Gastroesophageal sphincter (tissue), 4 donors: ENCODE data around the gene IFT122. TPM values are rescaled to one million over a fixed set of nuclear protein-coding genes. Genes with fewer than 3 reads are reported as not detected.
"Not testable (repeated sequence)": the region's sequence is repeated elsewhere in the genome, so short reads cannot be mapped to it uniquely, and the experiment has no call there.

Source experiments
- ATAC-seq: fragments of 150-250 bp; one replicate; pipeline ENCODE4 v1.9.1; 2016; ENCODE audit warnings: mild to moderate bottlenecking, moderate library complexity
- H3K27ac ChIP-seq, 4 donors: fragments of 200-600 bp; sonication (generic) in 3 of 4; 1 replicate in 3 of 4; 2 replicates in 1 of 4; pipeline ENCODE4 v1.5.1; 2016 to 2019
- H3K27me3 ChIP-seq: fragments of 200-600 bp; sonication (generic); one replicate; pipeline ENCODE4 v1.5.1; 2019
- H3K36me3 ChIP-seq, 2 donors: fragments of 200-600 bp; sonication (generic); one replicate each; pipeline ENCODE4 v1.5.1; 2019; ENCODE audit warnings: control low read depth in 1 of 2
- H3K4me1 ChIP-seq, 3 donors: fragments of 200-600 bp; sonication (generic); 1 replicate in 2 of 3; 2 replicates in 1 of 3; pipeline ENCODE4 v1.5.1; 2016 to 2019; ENCODE audit warnings: control low read depth in 2 of 3
- H3K4me3 ChIP-seq, 2 donors: fragments of 200-600 bp; sonication (generic); one replicate each; pipeline ENCODE4 v1.5.1; 2019; ENCODE audit warnings: mild to moderate bottlenecking in 1 of 2, moderate library complexity in 1 of 2
- H3K9me3 ChIP-seq, 3 donors: fragments of 200-600 bp; sonication (generic); one replicate each; pipeline ENCODE4 v1.5.1; 2017 to 2019; ENCODE audit warnings: control low read depth in 2 of 3
- EP300 ChIP-seq: sonication (generic); formaldehyde crosslinking; IDR thresholded peaks from one replicate; pipeline ENCODE4 v1.6.1; 2017; ENCODE audit warnings: antibody characterized with exemption, mild to moderate bottlenecking
- POLR2A ChIP-seq, 2 donors: fragments of 450-650 bp; IDR thresholded peaks; one replicate each; pipeline ENCODE4 v1.6.1; 2017; ENCODE audit warnings: antibody characterized with exemption in 2 of 2, mild to moderate bottlenecking in 2 of 2, moderate library complexity in 1 of 2
- POLR2AphosphoS5 ChIP-seq: sonication (generic); formaldehyde crosslinking; IDR thresholded peaks from one replicate; pipeline ENCODE4 v1.6.1; 2017; ENCODE audit warnings: antibody characterized with exemption
- WGBS, 2 donors: methylation state at CpG; one replicate each; pipeline ENCODE4 v1.1.5; 2018; ENCODE audit warnings: low coverage in 1 of 2; 5-methylcytosine and 5-hydroxymethylcytosine counted together
- total RNA-seq, 4 donors: library from RNA; depleted of rRNA; stranded (reverse); fragments of >200 nt; gene quantifications; one replicate each; pipeline ENCODE4 v1.1.0, GENCODE V29; 2016
- TF ChIP-seq, protein P1 (sequence below), 4 experiments: fragments of 200-600 bp in 2 of 4; fragments of 450-650 bp in 2 of 4; sonication (generic) in 1 of 4; IDR thresholded peaks; one replicate each; pipeline ENCODE4 v1.5.1; 2017 to 2019; ENCODE audit warnings: antibody characterized with exemption in 4 of 4, mild to moderate bottlenecking in 2 of 4, moderate library complexity in 2 of 4

The IFT122 gene
- total RNA-seq, 4 donors from 2014 or later: 18.1 to 38.3 (median 26.8) TPM

DNA sequence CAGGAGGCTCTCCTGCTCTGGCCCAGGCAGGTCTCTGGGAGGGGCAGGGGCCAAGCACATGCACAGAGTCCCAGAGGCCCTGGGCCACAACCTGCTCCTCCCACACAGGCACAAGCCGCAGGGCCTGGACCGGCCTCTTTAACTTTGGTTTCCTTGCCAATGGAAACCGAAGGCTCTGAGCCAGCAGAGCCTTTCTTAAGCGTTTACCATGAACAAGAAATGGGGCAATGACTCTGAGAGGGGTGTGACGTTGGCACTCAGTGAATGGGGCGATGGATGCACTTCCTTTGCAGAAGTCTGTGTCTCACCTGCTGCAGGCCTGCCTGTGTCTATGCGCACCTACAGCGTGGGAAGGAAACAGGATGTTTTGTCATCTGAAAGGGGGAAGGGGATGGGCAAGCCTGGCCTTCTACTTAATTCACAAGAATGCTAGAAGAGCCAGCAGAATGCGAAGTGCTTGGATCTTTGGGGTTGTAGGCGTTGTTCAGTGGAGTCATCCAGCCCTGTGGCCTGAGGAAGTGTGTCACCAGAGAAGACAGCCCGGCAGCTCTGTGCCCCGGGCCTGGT lies 41.8 kb downstream of the IFT122 start:
- peaks cover 0 to 98% of the 10 kb centered on the region in 2 donors for H3K36me3 ChIP-seq
- 81% methylated on average over 5 of the region's 12 CpGs; no CpG with 5 or more reads in 1 of the 2 donors for WGBS, 2 donors
- H3K9me3 ChIP-seq: no peaks in the 10 kb centered on the region
- no peak for TF ChIP-seq POLR2AphosphoS5
- TF ChIP-seq EP300: no peak
- TF ChIP-seq, protein P1, sequence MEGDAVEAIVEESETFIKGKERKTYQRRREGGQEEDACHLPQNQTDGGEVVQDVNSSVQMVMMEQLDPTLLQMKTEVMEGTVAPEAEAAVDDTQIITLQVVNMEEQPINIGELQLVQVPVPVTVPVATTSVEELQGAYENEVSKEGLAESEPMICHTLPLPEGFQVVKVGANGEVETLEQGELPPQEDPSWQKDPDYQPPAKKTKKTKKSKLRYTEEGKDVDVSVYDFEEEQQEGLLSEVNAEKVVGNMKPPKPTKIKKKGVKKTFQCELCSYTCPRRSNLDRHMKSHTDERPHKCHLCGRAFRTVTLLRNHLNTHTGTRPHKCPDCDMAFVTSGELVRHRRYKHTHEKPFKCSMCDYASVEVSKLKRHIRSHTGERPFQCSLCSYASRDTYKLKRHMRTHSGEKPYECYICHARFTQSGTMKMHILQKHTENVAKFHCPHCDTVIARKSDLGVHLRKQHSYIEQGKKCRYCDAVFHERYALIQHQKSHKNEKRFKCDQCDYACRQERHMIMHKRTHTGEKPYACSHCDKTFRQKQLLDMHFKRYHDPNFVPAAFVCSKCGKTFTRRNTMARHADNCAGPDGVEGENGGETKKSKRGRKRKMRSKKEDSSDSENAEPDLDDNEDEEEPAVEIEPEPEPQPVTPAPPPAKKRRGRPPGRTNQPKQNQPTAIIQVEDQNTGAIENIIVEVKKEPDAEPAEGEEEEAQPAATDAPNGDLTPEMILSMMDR (IDR thresholded peaks at IDR 0.05): no peak
- TF ChIP-seq POLR2A (IDR thresholded peaks at IDR 0.05): no peak
- H3K27me3 ChIP-seq: no peaks in the 10 kb centered on the region
- H3K27ac ChIP-seq: peak overlapping the region in 2 of 4 donors; percentile 9 to 24
- H3K4me1 ChIP-seq: peaks cover 0 to 23% (median 7%) of the 10 kb centered on the region in 3 donors
- peak; percentile 56 for ATAC-seq
- H3K4me3 ChIP-seq: no peak overlapping the region

DNA sequence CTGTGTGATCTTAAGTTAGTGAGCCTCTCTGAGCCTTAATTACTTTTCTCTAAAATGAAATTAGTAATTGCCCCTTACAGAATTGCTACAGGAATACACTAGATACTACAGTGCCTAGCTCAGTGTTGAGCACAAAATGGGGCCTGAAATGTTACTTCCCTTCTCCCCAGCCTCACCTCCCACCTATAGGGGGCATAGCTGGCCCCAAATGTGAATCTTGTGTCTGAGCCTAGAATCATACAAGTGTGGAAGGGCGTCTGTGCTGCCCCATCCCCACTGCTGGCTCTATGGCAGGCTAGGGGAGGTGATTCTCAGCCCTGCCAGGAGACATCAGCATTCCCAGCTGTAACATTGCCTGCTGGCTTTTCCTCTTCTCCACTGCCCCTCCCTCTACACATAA lies 42.7 kb downstream of the IFT122 start:
- Histone ChIP-seq H3K36me3 (peaks cover 0 to 98% of the 10 kb centered on the region in 2 donors), H3K9me3 (no peaks in the 10 kb centered on the region), H3K4me3 (no peak overlapping the region), H3K27me3 (no peaks in the 10 kb centered on the region), H3K4me1 (peaks cover 0 to 23% (median 7%) of the 10 kb centered on the region in 3 donors), H3K27ac (peak overlapping the region in 2 of 4 donors; percentile 9 to 24)
- no peak for ATAC-seq
- WGBS, 2 donors: 80% methylated on average over 1 of the region's 1 CpG; no CpG with 5 or more reads in 1 of the 2 donors
- no peak for TF ChIP-seq EP300
- no peak for TF ChIP-seq POLR2AphosphoS5
- TF ChIP-seq, protein P1 (IDR thresholded peaks at IDR 0.05): no peak
- no peak for TF ChIP-seq POLR2A (IDR thresholded peaks at IDR 0.05)

DNA sequence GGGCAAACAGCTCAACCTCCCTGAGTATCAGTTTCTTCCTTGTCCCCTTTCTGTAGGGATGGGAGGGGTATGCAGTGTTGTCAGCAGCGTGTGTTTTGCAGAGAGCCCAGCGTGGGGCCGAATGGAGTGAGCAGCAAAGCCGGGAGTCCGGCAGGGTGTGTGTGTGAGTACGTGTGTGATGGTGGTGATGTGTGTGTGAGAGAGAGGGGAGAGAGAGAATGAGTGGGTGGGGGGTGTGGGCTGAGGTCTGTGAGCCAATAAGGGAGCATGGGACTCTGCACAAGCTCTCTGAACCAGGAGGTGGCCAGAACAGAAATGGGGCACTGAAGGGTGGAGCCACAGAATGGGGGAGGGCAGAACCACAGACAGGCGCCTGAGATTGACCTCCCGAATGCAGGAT lies 43.8 kb downstream of the IFT122 start:
- 77 to 81% methylated on average over 5 of the region's 8 CpGs for WGBS, 2 donors

DNA sequence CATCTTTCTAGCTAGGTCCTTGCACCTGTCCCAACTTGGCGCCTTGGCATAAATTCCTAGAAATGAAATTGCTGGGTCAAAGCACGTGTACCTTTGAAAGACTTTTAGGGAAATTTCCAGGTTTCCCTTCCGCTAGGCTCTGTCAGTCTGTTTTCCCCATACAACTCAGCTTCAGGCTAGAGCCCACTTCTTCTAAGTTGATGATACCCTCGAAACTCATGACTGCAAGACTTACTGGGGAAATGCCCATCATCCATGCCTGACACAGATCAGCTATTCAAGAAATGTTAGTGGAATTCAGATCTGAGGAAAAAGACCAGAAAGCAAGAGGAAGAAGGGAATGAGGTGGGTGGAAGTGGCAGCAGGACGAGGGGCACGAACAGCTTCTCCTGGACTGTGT lies 45.1 kb downstream of the IFT122 start:
- not testable (repeated sequence) for H3K27me3 ChIP-seq, H3K9me3 ChIP-seq, H3K4me3 ChIP-seq, ATAC-seq
- Histone ChIP-seq H3K36me3 (peaks cover 0 to 89% of the 10 kb centered on the region in 2 donors), H3K4me1 (peaks cover 0 to 26% (median 7%) of the 10 kb centered on the region in 3 donors), H3K27ac (peak overlapping the region in 3 of 4 donors; percentile 28 to 61 (median 55))
- 88 to 92% methylated on average over 5 of the region's 6 CpGs for WGBS, 2 donors

More for the DNA sequence above, 43.8 kb downstream of the IFT122 start:
- no peak overlapping the region for H3K27ac ChIP-seq
- TF ChIP-seq EP300 (no peak), POLR2A (IDR thresholded peaks at IDR 0.05) (no peak), POLR2AphosphoS5 (no peak)
- TF ChIP-seq, protein P1 (IDR thresholded peaks at IDR 0.05): no peak
- ATAC-seq: no peak
- H3K9me3 ChIP-seq: no peaks in the 10 kb centered on the region
- peaks cover 0 to 96% of the 10 kb centered on the region in 2 donors for H3K36me3 ChIP-seq
- H3K4me3 ChIP-seq: no peak overlapping the region
- H3K27me3 ChIP-seq: no peaks in the 10 kb centered on the region
- H3K4me1 ChIP-seq: peaks cover 0 to 23% (median 7%) of the 10 kb centered on the region in 3 donors

DNA sequence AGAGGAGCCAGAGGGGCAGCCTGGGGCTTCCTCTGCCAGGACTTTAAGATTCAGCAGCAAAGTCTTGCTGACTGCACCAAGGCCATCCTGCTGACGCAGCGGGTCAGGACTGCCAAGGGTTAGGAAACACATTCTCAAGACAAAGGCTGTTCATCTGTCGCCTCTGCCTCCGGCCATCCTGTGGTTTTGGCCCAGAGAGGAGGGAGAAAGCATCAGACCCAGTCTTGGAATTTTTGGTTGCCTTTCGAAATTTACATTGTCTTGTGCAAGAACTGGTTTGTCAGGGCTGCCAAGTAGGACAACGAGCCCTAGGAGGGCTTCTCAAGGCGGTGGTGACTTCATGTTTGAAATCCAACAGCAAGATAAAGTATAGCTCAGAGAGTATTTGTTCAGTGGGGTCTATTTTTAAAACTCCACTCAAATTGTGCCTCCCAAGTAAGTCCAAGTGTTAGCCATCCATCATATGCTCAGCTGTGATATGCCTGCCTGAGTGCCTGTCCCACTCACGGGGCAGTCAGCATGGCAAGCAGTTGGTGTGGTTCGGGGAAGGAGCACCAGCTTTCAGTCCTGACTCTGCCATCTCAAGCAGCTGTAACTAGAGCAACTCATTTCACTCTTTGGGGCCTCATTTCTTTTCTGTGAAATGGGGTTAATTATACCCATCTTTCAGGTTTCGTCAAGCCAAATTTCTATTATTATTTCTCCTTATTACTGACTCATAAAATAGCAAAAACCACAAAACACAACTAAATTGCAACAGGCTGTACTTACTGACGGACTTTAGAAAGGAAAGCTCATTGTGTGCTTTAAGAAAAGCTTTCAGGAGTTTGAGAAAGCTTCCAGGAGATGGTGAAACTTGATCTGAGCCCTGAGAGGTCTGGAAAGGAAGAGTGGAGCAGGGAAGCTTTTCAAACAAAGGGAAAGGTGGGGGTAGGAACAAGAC lies 46.0 kb downstream of the IFT122 start:
- Histone ChIP-seq H3K36me3 (peaks cover 0 to 83% of the 10 kb centered on the region in 2 donors), H3K27ac (peak overlapping the region in 3 of 4 donors; percentile 55 to 68 (median 61)), H3K27me3 (no peaks in the 10 kb centered on the region), H3K4me1 (peaks cover 0 to 32% (median 13%) of the 10 kb centered on the region in 3 donors), H3K4me3 (no peak overlapping the region), H3K9me3 (no peaks in the 10 kb centered on the region)
- ATAC-seq: peak; percentile 68
- WGBS, 2 donors: 50 to 64% methylated on average over 3 to 5 of the region's 11 CpGs
- TF ChIP-seq POLR2AphosphoS5: peak; percentile 41
- TF ChIP-seq, protein P1 (IDR thresholded peaks at IDR 0.05): no peak
